Stomach (tissue), 9 donors: Measurements from ENCODE around the gene ARID4B. TPM values are rescaled to one million over a fixed set of nuclear protein-coding genes. Genes with fewer than 3 reads are reported as not detected.
A peak's percentile ranks its signal among the peaks of the same experiment; 100 is the strongest.

ENCODE experiments used
- DNase-seq, 2 donors: peaks; one replicate each; pipeline versions ENCODE4 v3.0.0 to v3.0.0-alpha.2; 2013 to 2019
- H3K27ac ChIP-seq, 5 donors: fragments of 200-600 bp in 4 of 5; sonication (generic) in 4 of 5; one replicate each; pipeline ENCODE4 v1.5.1; 2013 to 2019; ENCODE audit warnings: mild to moderate bottlenecking in 1 of 5, moderate library complexity in 1 of 5
- H3K27me3 ChIP-seq, 3 donors: fragments of 200-600 bp; sonication (generic); one replicate each; pipeline ENCODE4 v1.5.1; 2017 to 2019; ENCODE audit warnings: mixed run types in 1 of 3
- H3K36me3 ChIP-seq, 4 donors: fragments of 200-600 bp; sonication (generic); 1 replicate in 3 of 4; 2 replicates in 1 of 4; pipeline ENCODE4 v1.5.1; 2016 to 2019
- H3K4me1 ChIP-seq, 4 donors: fragments of 200-600 bp; sonication (generic); one replicate each; pipeline ENCODE4 v1.5.1; 2016 to 2019
- H3K4me3 ChIP-seq, 4 donors: fragments of 200-600 bp; sonication (generic) in 3 of 4; one replicate each; pipeline ENCODE4 v1.5.1; 2016 to 2019; ENCODE audit warnings: mild to moderate bottlenecking in 1 of 4
- H3K9me3 ChIP-seq, 4 donors: fragments of 200-600 bp; sonication (generic); one replicate each; pipeline ENCODE4 v1.5.1; 2016 to 2019
- EP300 ChIP-seq: sonication (generic); formaldehyde crosslinking; IDR thresholded peaks from one replicate; pipeline ENCODE4 v1.6.1; 2017; ENCODE audit warnings: antibody characterized with exemption
- POLR2A ChIP-seq, 4 donors: fragments of 450-650 bp; IDR thresholded peaks; one replicate each; pipeline ENCODE4 v1.6.1; 2016; ENCODE audit warnings: antibody characterized with exemption in 4 of 4, control low read depth in 2 of 4, mild to moderate bottlenecking in 1 of 4, moderate library complexity in 1 of 4
- POLR2AphosphoS5 ChIP-seq, 3 donors: sonication (generic); formaldehyde crosslinking; IDR thresholded peaks; one replicate each; pipeline ENCODE4 v1.6.1; 2016; ENCODE audit warnings: antibody characterized with exemption in 3 of 3
- WGBS, 5 donors: extraction: QIAGEN DNeasy Blood & Tissue Kit in 3 of 5; methylation state at CpG; one replicate each; pipeline versions ENCODE4 v1.1.5 to v1.1.7; 2013 to 2018; 5-methylcytosine and 5-hydroxymethylcytosine counted together
- intact Hi-C: fragments of 100-400 bp; cut with DNase I; formaldehyde crosslinking; loops from one replicate; pipeline ENCODE4 v1.15.1; 2023; ENCODE audit warnings: low total_unique reads
- polyA plus RNA-seq, 3 donors: library from polyadenylated mRNA; stranded (reverse); fragments of 200-250 nt; gene quantifications; one replicate each; pipeline ENCODE4 v1.2.3, GENCODE V29; 2013
- total RNA-seq, 5 donors: library from RNA; depleted of rRNA; stranded (reverse); fragments of >200 nt; gene quantifications; one replicate each; pipeline versions ENCODE4 v1.1.0 to v1.2.3, GENCODE V29; 2014 to 2016
- TF ChIP-seq, protein P1 (sequence below), 7 experiments: fragments of 450-650 bp in 4 of 7; fragments of 200-600 bp in 3 of 7; sonication (generic) in 3 of 7; IDR thresholded peaks; one replicate each; pipeline ENCODE4 v1.5.1; 2016 to 2019; ENCODE audit warnings: antibody characterized with exemption in 7 of 7, control low read depth in 2 of 7, mild to moderate bottlenecking in 1 of 7
- donor health status: healthy with polysubstance abuse.
- donor health status: Bipolar disorder and iron deficiency.
- donor health status: healthy.

ARID4B gene
- total and polyA plus RNA-seq, 8 donors: 9.5 to 102 (median 30.5) TPM

GRCh38 chr1:235291599-235292091, 36.3 kb downstream of the ARID4B start:
- no peaks in the 10 kb centered on the region for H3K27me3 ChIP-seq
- H3K36me3 ChIP-seq: no peaks in the 10 kb centered on the region
- intact Hi-C loops: no loop called here
- no peak for DNase-seq
- H3K4me1 ChIP-seq: peaks cover 42 to 99% (median 72%) of the 10 kb centered on the region in 4 donors
- H3K4me3 ChIP-seq: no peak overlapping the region
- H3K9me3 ChIP-seq: no peaks in the 10 kb centered on the region
- 30 to 62% (median 47%) methylated on average over 6 of the region's 6 CpGs for WGBS, 5 donors
- H3K27ac ChIP-seq: peak overlapping the region in 1 of 5 donors; percentile 30
- TF ChIP-seq EP300 (no peak), POLR2AphosphoS5 (IDR thresholded peaks at IDR 0.05) (no peak), POLR2A (IDR thresholded peaks at IDR 0.05) (no peak)
- TF ChIP-seq, protein P1, sequence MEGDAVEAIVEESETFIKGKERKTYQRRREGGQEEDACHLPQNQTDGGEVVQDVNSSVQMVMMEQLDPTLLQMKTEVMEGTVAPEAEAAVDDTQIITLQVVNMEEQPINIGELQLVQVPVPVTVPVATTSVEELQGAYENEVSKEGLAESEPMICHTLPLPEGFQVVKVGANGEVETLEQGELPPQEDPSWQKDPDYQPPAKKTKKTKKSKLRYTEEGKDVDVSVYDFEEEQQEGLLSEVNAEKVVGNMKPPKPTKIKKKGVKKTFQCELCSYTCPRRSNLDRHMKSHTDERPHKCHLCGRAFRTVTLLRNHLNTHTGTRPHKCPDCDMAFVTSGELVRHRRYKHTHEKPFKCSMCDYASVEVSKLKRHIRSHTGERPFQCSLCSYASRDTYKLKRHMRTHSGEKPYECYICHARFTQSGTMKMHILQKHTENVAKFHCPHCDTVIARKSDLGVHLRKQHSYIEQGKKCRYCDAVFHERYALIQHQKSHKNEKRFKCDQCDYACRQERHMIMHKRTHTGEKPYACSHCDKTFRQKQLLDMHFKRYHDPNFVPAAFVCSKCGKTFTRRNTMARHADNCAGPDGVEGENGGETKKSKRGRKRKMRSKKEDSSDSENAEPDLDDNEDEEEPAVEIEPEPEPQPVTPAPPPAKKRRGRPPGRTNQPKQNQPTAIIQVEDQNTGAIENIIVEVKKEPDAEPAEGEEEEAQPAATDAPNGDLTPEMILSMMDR (IDR thresholded peaks at IDR 0.05): no peak

DNA sequence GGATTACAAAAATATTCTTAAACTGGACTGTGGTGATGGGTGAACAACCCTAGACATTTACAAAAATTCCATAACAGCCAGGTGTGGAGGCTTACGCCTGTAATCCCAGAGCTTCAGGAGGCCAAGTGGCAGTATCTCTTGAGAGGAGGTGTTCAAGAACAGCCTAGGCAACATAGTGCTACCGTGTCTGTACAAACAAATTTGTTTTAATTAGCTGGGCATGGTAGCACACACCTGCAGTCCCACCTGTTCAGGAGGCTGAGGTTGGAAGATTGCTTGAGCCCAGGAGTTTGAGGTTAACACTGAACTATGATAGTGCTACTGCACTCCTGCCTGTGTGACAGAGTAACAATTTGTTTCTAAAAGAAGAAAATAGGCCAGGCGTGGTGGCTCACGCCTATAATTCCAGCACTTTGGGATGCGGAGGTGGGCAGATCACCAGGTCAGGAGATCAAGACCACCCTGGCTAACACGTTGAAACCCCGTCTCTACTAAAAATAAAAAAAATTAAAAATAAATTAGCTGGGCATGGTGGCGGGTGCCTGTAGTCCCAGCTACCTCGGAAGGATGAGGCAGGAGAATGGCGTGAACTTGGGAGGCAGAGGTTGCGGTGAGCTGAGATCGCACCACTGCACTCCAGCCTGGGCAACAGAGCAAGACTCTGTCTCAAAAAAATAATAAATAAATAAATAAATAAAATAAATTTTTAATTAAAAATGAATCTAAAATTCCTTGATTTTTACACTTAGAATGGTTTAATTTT, 37.1 kb downstream of the ARID4B start:
- WGBS, 5 donors: 84 to 88% (median 86%) methylated on average over 12 of the region's 12 CpGs
- no peak overlapping the region for H3K27ac ChIP-seq

DNA sequence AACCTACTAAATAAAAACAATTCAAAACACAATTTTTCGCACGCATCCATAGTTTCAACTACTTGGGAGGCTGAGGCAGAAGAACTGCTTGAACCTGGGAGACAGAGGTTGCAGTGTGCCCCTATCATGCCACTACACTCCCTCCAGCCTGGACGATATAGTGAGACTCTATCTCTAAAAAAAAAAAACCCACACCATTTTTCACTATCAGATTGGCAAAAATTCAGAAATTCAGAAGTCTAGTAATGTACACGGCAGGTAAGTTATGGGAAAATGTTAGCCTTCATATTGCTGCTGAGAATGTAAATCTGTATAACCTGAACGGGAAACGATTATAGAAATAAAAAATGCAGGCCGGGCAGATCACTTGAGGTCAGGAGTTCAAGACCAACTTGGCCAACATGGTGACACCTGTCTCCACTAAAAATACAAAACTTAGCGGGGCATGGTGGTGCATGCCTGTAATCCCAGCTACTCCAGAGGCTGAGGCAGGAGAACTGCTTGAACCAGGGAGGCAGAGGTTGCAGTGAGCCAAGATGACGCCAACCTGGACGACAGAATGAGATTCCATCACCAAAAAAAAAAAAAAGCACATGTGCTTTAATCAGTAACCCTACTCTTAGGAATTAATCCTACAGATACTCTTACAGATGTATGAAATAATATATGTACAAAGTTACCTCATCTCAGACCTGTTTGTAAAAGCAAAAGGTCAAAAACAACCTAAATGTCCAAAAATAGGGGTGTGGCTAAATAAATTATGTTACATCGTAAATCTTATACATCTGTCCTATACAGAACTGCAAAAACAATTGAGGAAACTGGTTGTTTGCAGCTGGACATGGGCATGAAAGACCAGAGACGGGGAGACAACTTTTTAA, 37.9 kb downstream of the ARID4B start:
- intact Hi-C loops: no loop called here
- H3K36me3 ChIP-seq: no peaks in the 10 kb centered on the region
- no peak overlapping the region for H3K4me3 ChIP-seq
- DNase-seq: no peak
- TF ChIP-seq POLR2AphosphoS5 (IDR thresholded peaks at IDR 0.05) (no peak), EP300 (no peak), POLR2A (IDR thresholded peaks at IDR 0.05) (no peak)
- TF ChIP-seq, protein P1 (IDR thresholded peaks at IDR 0.05): no peak
- no peaks in the 10 kb centered on the region for H3K9me3 ChIP-seq
- no peaks in the 10 kb centered on the region for H3K27me3 ChIP-seq
- peaks cover 35 to 100% (median 72%) of the 10 kb centered on the region in 4 donors for H3K4me1 ChIP-seq
- 71 to 87% (median 79%) methylated on average over 12 of the region's 12 CpGs for WGBS, 5 donors
- no peak overlapping the region for H3K27ac ChIP-seq

More for the DNA sequence above, 37.1 kb downstream of the ARID4B start:
- DNase-seq: no peak
- Histone ChIP-seq H3K9me3 (no peaks in the 10 kb centered on the region), H3K4me3 (no peak overlapping the region), H3K36me3 (no peaks in the 10 kb centered on the region), H3K27me3 (no peaks in the 10 kb centered on the region), H3K4me1 (peaks cover 42 to 100% (median 75%) of the 10 kb centered on the region in 4 donors)
- intact Hi-C loops: no loop called here
- TF ChIP-seq EP300 (no peak), POLR2A (IDR thresholded peaks at IDR 0.05) (no peak), POLR2AphosphoS5 (IDR thresholded peaks at IDR 0.05) (no peak)
- TF ChIP-seq, protein P1 (IDR thresholded peaks at IDR 0.05): no peak

DNA sequence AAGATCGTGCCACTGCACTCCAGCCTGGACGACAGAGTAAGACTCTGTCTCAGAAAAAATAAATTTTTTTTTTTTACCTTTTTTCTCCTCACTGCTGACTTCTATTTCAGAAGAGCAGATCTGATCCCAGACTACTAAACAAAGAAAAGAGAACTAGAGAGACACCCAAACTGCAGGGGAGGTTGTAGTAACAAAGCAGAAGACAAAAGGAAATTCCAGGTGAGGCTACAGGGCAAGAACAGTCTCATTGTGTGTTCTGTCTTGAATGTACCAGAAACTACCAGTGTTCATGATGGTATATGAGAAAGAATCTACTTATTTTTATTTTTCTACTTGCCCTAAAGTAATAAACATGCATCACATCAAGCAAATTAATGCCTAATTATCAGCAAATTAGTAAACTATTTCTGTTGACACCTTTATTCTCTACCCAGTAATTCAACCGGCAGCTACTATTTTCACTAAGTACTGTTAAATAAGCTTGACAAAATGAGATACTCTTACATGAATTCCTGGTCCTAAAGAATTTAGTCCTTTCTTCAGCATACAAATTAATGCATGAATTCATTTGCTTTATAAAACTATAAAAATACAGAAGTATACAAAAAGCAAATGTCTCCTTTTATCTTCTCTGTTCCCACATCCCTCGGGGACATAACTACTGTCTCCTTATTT, 40.6 kb downstream of the ARID4B start:
- DNase-seq: no peak
- Histone ChIP-seq H3K27me3 (no peaks in the 10 kb centered on the region), H3K9me3 (no peaks in the 10 kb centered on the region), H3K36me3 (no peaks in the 10 kb centered on the region), H3K27ac (no peak overlapping the region), H3K4me1 (peaks cover 14 to 88% (median 68%) of the 10 kb centered on the region in 4 donors), H3K4me3 (no peak overlapping the region)
- no peak for TF ChIP-seq POLR2AphosphoS5 (IDR thresholded peaks at IDR 0.05)
- TF ChIP-seq, protein P1 (IDR thresholded peaks at IDR 0.05): no peak
- TF ChIP-seq POLR2A (IDR thresholded peaks at IDR 0.05): no peak
- TF ChIP-seq EP300: no peak
- intact Hi-C loops: no loop called here
- WGBS, 5 donors: 85 to 92% (median 87%) methylated on average over 4 of the region's 4 CpGs
